Measurements from ENCODE around the gene AATK. TPM values are rescaled to one million over a fixed set of nuclear protein-coding genes. Genes with fewer than 3 reads are reported as not detected.

Gene AATK
- total RNA-seq, 1 donor from 2014 or later: 72.5 TPM

DNA sequence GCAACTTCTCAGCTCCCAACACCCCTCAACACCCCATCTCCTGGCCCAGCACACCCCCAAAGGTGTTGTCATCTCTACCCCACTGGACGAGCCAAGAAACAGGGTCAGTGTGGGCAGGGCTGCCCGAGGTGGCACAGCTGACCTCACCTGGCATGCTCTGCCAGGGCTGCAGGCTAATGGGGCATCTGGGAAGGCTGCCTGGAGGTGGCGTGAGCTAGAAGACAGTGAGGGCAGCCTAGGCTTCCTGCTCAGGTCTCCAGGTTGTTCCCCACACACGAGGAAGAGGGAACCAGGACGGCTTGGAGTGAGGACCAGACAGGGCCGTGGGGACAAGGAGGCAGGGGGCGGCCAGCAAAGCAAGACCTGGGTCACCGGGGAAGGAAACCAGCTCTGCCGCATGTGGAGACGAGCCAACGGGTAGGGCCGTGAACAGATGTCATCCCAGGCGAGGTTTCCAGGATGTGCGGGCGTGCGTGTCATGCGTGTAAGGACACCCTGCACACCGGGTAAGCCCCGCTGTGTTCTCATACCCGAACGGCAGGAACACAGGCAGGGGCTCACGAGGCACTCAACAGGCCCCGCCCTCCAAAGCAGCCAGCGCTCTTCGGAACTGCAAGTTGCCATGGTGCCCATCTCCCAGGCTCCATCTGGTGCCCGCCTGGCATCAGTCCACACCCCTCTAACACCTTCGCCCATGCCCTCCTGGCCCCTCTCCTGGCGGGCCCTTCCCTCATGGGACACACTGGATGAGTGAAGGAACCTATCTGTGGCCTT, 30.3 kb downstream of the AATK start:
- intact Hi-C loops (cut with DNase I): no loop called here
- Histone ChIP-seq H3K36me3 (no peaks in the 10 kb centered on the region), H3K27ac (no peak overlapping the region), H3K4me3 (no peak overlapping the region), H3K4me1 (no peaks in the 10 kb centered on the region), H3K27me3 (no peaks in the 10 kb centered on the region), H3K9me3 (no peaks in the 10 kb centered on the region)
- no peak for DNase-seq
- TF ChIP-seq CTCF (IDR thresholded peaks at IDR 0.05): no peak
- ATAC-seq: no peak

DNA sequence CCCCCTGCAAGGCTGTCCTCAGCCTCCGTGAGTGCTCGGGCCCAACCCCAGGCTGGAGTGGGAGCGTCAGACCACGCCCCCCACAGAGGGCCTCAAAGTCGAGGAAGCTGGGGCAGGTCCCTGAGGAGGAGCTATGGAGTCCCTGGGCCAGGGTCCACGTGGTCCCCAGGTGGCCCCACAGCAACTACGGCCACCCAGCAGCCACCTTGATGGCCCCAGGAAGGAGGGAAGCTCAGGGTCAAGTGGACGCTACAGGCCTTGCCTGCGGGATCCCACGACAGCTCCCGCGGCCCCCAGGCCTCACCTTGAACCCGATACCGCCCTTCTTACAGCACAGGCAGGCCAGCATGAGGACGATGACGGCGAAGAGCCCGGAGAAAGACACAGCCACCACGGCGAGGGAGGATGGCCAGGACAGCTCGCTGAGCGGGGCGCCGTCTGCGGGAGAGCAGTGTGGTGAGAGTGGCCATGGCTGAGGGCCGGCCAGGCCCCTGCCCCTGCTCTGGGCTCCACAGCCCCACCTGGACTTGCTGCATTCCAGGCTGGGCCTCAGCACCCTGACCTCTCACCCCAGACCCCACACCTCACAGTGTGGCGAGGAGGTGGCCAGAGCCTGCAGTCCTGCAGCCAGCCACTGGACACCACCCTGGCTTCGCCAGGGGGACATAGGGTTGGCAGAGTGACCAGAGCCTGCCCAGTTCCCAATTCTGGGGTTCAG, 31.8 kb downstream of the AATK start:
- no peak overlapping the region for H3K27ac ChIP-seq
- no peaks in the 10 kb centered on the region for H3K4me1 ChIP-seq
- no peak for DNase-seq
- ATAC-seq: no peak
- no peak for TF ChIP-seq CTCF (IDR thresholded peaks at IDR 0.05)
- no peaks in the 10 kb centered on the region for H3K9me3 ChIP-seq
- H3K36me3 ChIP-seq: no peaks in the 10 kb centered on the region
- no peak overlapping the region for H3K4me3 ChIP-seq
- intact Hi-C loops (cut with DNase I): no loop called here
- no peaks in the 10 kb centered on the region for H3K27me3 ChIP-seq

DNA sequence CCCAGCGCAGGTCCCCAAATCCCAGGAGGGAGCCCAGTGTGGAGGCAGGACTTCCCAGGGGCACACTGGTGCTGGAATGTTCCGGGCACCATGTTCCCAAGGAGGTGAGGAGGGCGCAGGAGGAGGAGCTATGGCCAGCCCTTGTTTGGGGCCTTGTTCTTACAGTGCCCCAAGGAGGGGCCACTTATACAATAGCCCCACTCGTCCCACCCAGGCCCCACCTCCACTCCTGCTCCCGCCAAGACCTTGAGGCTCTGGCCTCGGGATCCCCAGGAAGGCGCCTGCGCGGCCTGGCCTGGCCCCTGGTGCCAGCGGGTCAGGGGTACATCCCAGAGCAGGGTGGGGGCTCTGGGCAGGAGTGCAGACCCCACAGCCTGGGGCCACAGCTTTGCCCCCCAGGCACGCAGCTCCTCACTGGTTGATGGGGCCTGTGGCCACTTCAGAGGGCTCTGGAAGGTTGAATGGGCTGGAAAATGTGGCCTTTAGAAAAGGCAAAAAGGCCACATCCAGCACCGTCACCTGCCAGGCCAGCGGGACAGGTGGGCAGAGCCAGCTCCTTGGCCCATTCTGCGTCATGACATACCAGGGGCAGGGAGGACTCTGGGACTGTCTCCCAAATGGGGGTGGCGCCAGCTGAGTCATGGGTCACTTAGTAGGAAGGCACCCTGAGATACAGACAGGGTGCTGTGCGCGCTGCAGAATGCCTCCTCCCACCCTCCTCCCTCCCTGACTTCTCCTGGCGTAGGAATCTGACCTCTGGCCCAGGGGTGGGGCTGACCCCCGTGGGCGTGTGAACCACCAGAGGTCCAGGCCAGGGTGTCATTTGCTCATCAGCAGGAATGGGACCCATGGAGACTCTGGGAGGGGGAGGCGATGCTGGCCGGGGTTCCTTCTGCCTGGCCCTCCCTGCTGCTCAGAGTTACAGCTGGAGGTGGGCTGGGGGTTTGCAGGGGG, 33.0 kb downstream of the AATK start:
- DNase-seq (peak; percentile 80), ATAC-seq (peak; percentile 52)
- intact Hi-C loops (cut with DNase I): no loop called here
- Histone ChIP-seq H3K4me3 (peak overlapping the region; percentile 48), H3K27ac (peak overlapping the region; percentile 82), H3K36me3 (no peaks in the 10 kb centered on the region), H3K27me3 (no peaks in the 10 kb centered on the region), H3K9me3 (no peaks in the 10 kb centered on the region), H3K4me1 (no peaks in the 10 kb centered on the region)
- no peak for TF ChIP-seq CTCF (IDR thresholded peaks at IDR 0.05)

DNA sequence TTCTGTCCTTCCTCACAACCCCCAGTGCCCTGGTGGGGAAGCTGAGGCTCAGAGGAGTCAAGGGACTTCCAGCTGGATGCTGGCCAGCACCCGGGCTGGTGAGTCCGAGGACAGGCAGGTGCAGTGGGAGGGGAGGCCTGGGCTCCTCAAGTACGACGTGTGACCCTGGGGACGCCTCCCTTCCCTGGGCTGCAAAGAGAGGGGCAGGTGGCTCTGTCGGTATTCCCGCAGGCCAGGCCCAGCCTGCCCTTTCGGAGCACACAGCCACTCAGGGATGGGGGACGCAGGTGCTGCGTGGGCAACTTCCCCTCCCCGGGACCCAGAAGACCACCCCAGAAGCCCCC, 33.9 kb downstream of the AATK start:
- peak; percentile 22 for ATAC-seq
- peak overlapping the region; percentile 82 for H3K27ac ChIP-seq
- intact Hi-C loops (cut with DNase I): no loop called here
- peak overlapping the region; percentile 48 for H3K4me3 ChIP-seq
- no peaks in the 10 kb centered on the region for H3K9me3 ChIP-seq
- no peaks in the 10 kb centered on the region for H3K36me3 ChIP-seq
- H3K4me1 ChIP-seq: no peaks in the 10 kb centered on the region
- TF ChIP-seq CTCF (IDR thresholded peaks at IDR 0.05): no peak
- H3K27me3 ChIP-seq: no peaks in the 10 kb centered on the region
- no peak for DNase-seq

DNA sequence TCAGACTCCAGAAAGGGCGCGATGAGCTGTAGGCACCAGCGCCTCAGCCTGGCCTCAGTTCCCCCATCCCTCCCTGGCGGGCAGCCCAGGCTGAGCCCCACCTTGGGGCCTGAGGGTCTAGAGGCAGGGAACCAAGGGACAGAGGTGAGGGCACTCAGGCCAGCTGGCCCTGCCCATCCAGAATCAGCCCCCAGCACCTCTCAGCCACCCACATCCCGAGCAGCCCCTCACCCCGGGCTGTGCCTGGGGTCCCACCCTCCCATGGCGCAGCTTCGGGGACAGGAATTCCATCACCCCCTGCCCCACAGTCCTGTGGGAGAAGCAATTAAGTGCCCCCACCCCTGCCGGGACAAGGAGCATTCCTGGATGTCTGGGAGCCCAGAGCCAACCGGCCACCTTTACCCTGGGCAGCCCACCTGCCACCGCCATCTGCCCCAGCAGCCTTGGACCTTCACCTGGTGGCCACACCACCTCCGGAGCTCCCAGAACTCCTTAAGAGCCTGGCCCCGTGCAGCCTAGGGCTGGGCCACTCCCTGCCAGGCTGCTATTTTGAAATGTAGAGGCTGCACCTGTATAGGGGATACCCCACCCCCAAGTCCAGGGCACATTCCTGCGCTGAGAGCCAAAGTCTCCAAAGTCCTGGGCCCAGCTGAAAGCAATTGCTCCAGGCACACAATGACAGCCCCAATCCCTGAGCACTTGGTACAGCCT, 34.4 kb downstream of the AATK start:
- H3K4me1 ChIP-seq: no peaks in the 10 kb centered on the region
- DNase-seq: peak; percentile 89
- no peaks in the 10 kb centered on the region for H3K9me3 ChIP-seq
- no peak for TF ChIP-seq CTCF (IDR thresholded peaks at IDR 0.05)
- no peaks in the 10 kb centered on the region for H3K36me3 ChIP-seq
- ATAC-seq: peak; percentile 76
- H3K4me3 ChIP-seq: peak overlapping the region; percentile 48
- intact Hi-C loops (cut with DNase I): no loop called here
- H3K27ac ChIP-seq: peak overlapping the region; percentile 82
- H3K27me3 ChIP-seq: no peaks in the 10 kb centered on the region
